NCI-H524 treated with DMSO at 0.1 percent for 48 hours (cell line): ENCODE data around the gene ZNF239.
"Not testable (repeated sequence)": the region's sequence is repeated elsewhere in the genome, so short reads cannot be mapped to it uniquely, and the experiment has no call there.

ENCODE experiments used
- DNase-seq: peaks from one replicate; lab custom pipeline; 2025; lab: John Stamatoyannopoulos, UW

The ZNF239 gene

DNA sequence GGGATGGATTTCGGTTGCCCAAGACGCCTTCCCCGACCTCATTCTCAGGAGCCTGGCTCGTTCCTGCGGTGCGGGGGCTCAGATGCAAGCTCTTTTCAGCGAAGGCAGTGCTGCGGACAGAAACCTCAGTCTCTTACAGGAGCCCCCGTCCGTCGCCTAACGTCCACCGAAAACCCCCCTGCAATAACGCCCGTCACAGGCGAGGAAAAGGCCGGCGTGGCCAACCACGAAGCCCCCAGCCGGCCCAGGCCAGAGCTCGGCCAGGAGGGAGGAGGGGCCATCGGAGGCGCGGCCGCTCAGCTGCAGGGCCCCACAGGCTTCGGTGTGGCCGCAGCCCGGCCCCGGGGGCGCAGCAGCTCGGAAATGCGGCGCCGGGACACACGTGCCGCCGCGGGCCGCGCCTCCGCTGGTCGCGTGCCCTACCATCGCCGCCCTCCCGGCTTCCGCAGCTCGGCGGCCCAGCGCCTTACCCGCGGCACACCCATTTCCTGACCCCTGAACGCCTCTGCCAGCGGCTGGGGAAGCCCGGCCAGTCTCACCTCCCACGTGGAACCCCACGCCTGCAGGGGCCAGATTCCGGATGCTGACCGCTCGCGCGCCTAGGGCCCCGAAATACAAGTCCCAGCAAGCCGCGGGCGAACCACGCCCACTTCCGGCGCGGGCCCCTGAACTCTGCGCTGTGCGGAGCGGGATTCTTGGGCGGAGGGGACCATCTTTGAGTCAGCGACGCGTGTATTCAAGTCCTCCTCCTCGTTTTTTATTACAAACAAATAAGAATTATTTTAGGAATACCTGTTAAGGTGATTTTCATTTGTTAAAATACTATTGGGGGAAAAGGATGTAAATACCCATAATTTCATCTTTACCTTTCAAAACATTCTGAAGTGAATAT, at the start of gene ZNF239:
Gene ZNF239, minus strand, starts transcription at position 616 of the 892 bp plus-strand sequence. CDS start 16,537 bp downstream, outside the sequence.
- DNase-seq, result peak; percentile 10

GRCh38 chr10:43623351-43623750, 48.9 kb upstream of the ZNF239 start:
- DNase-seq, result no peak

DNA sequence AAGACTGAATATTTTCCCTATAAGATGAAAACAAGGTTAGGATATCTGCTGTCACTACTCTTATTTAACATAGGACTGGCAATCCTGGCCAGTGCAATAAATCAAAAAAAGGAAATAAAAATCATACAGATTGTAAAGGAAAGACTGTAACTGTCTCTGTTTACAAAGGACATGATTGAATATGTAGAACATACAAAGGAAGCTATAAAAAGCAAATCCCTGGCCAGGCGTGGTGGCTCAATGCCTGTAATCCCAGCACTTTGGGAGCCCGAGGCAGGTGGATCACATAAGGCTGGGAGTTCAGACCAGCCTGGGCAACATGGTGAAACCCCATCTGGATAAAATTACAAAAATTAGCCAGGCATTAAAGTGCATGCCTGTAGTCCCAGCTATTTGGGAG, 47.6 kb upstream of the ZNF239 start:
- DNase-seq, result no peak

DNA sequence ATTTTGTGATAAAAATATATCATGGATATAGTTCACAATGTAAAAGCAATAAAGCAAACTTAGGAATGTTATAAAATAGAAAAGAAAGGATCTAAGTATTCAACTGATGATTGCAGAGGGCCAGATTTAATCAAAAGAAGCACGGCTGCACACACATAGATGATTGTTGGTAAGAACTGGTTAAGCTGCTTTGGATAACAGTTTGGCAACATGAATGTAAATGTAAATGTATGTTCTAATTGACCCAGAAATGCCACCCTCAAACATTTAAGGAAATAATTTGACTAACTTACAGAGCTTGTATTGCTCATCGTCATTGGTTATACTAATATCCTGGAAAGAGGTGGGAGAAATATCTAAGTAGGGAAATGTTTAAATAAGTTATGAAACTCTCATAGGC, 45.0 kb upstream of the ZNF239 start:
- DNase-seq, result no peak

DNA sequence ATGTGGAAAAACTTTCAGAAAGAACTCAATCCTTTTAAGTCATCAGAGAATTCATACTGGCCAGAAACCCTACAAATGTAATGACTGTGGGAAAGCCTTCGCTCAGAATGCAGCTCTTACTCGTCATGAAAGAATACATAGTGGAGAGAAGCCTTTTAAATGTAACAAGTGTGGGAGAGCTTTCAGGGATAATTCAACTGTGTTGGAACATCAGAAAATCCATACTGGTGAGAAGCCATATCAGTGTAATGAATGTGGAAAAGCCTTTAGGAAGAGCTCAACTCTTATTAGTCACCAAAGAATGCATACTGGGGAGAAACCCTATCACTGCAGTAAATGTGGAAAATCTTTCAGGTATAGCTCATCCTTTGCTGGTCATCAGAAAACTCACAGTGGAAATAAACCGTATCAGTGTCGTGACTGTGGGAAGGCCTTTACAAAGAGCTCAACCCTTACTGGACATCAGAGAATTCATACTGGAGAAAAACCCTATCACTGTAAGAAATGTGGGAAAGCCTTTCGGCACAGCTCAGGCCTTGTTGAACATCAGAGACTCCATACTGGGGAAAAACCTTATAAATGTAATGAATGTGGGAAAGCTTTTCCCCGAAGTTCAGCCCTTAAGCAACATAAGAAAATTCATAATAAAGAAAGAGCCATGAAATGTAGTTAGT, 42.4 kb upstream of the ZNF239 start:
- DNase-seq, result no peak

DNA sequence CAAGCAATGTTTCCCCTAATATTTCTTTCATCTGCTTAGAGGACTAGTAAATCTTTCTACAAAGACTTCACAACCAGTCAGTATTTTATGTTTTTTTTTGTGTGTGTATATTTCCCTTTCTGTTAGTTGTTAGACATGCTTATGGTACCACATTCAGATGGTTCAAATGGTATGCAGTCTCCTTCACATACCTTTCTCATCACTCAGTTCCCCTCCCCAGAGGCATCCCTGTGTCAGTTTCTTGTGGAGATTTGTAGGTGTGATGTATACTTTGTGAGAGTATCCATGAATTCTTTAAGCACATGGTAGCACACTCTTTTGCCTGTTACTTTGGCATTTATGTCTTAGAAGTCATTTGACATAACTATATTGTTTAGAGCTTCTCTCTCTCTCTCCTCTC, 36.2 kb upstream of the ZNF239 start:
- no peak for DNase-seq

GRCh38 chr10:43607199-43607573, 32.8 kb upstream of the ZNF239 start:
- DNase-seq, result no peak

DNA sequence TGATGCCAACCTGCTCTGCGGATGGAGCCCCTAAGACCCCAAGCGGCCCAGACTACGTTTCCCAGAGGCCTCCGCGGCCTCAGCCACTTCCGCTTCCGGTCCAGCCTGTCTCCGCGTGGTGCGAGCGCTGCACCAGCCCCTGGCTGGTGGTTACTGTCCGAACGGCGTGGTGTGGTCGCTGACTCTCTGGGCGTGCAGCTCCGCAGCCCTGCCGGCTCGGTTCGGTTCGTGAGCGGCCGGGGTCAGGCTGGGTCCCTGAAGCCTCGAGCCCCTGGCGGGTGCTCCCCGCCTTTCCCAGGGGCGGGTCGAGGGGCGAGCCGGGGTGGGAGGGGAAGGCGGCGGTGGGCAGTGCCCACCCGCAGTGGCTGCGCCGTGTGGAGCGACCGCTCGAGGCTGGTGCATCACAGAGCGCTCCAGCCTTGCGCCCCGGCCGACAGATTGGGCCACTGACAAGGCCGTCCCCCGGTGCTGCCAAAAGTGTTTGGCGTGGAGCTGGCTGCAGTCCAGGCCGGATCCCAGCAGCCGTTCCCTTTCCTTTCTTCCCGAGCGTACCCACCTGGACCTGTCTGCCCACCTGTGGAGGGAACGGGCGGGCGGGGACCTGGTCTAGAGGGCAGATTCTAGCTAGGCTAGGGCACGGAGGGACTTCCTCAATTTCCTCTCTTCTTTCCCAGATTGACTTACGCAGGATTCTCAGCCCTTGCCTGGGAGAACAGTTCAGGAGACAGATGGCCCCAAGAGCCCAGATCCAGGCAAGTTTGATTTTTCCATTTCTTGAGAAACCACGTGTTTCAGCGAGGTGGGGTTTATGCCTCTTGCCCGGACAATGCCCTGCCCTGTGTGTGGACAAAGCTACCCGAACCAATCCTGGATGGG, 32.1 kb upstream of the ZNF239 start, which contains the start of gene ZNF485:
Gene ZNF485, plus strand, starts transcription at position 116 of the 876 bp plus-strand sequence. Its CDS starts 613 bp downstream, at position 729.
- DNase-seq, result peak; percentile 0

DNA sequence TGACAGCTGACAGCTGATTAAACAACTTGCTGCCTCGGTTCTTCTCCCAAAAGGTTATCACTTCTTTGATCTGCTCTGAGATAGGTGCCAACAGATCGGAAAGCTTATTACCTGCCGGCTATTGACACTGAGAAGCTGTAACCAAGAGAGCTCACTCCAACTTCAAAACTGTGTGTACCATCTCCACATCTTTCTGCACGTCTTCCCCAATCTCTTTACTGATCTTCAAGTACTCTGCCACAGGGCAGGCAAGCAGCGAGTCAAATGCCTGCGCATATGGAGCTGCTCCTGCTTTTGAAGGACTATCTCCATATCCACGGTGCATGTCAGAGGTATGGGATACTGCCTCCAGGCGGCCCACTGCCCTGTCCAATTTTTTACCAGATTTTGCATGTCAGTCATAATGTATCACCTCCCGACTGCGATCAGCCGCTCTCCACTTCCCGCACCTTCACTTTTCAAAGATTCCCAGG, 31.5 kb upstream of the ZNF239 start:
- DNase-seq, result no peak

GRCh38 chr10:43601576-43601975, 27.2 kb upstream of the ZNF239 start:
- not testable (repeated sequence) for DNase-seq

DNA sequence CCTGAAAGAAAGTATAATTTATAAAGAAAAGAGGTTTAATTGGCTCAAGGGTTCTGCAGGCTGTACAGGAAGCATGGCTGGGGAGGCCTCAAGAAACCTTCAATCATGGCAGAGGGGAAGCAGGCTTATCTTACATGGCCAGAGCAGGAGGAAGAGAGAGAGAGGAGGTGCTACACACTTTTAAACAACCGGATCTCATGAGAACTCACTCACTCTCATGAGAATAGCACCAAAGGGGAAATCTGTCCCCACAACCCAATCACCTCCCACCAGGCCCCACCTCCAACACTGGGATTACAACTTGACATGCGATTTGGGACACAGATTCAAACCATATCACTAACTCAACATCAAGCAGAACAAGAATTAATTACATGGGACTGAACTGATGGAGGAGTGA, 24.9 kb upstream of the ZNF239 start:
- DNase-seq, result no peak

- DNase-seq, result no peak
These were observed 24.0 kb upstream of the ZNF239 start for GRCh38 chr10:43598446-43598845.

- no peak for DNase-seq
These were observed 22.1 kb upstream of the ZNF239 start for GRCh38 chr10:43596546-43596945.

- DNase-seq, result no peak
These were observed 21.4 kb upstream of the ZNF239 start for GRCh38 chr10:43595739-43596298.

GRCh38 chr10:43594944-43595589, 20.7 kb upstream of the ZNF239 start:
- DNase-seq, result no peak

DNA sequence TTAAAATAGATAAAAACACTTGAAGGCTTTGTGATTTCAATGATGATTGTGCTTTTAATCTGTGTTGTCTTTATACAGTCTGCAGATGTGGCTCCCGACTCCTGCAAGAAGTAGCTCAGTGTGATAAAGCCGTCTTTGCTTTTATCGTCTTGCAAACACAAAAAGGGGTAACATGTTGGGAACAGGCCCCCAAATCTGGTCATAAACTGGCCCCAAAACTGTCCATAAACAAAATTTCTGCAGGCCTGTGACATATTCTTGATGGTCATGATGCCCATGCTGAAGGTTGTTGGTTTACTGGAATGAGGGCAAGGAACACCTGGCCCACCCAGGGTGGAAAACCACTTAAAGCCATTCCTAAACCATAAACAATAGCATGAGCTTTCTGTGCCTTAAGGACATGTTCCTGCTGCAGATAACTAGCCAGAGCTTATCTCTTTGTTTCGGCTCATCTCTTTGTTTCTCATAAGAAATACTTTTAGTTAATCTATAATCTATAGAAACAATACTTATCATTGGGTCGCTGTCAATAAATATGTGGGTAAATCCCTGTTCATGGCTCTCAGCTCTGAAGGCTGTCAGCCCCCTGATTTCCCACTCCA, 17.0 kb upstream of the ZNF239 start:
- no peak for DNase-seq

DNA sequence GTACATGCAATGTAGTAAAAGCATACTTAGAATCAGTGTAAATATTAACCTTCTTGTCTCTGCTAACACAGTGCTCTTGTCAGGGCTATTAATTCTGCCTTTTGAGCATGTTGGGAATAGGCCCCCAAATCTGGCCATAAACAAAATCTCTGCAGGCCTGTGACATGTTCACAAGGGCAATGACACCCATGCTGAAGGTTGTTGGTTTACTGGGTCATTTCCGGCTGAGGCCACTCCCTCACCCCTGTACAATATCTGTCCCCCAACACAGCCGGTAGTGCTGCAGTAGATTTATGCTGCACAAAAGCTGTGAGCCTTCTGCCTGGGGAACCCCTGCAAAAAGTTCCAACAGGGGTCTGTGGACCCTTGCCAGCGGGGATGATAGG, 12.3 kb upstream of the ZNF239 start:
- not testable (repeated sequence) for DNase-seq

- no peak for DNase-seq
These were observed 11.7 kb upstream of the ZNF239 start for GRCh38 chr10:43585981-43586729.

DNA sequence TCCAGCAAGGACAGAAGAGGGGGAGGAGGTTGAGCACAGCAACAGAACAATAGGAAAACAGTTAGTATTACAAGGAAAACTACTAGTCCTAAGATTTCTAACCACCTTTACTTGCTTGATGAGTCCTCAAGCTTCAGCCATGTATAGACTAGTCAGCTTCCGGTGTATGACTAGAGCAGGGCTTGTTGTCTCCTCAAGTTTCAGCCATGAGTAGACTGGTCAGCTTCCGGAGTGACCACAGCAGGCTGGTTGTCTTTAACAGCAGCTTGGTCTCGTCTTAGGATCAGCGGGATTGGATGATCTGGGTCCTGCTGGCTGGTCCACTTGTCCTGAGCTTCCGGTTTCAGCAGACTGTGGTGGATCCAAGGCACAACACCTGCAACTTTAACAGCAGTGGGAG, 10.6 kb upstream of the ZNF239 start:
- no peak for DNase-seq

GRCh38 chr10:43584051-43584450, 9.6 kb upstream of the ZNF239 start:
- DNase-seq, result no peak
